Peyer's patch (tissue), 4 donors: ENCODE results near the gene LHCGR.

Experiments used
- CTCF ChIP-seq, 6 experiments: fragments of 450-650 bp in 4 of 6; fragments of 200-600 bp in 2 of 6; sonication (generic) in 1 of 6; IDR thresholded peaks; one replicate each; pipeline ENCODE4 v1.5.1; 2017 to 2019; ENCODE audit warnings: antibody characterized with exemption in 6 of 6, mild to moderate bottlenecking in 3 of 6, moderate library complexity in 1 of 6
- POLR2A ChIP-seq, 2 donors: fragments of 450-650 bp; IDR thresholded peaks; one replicate each; pipeline ENCODE4 v1.5.1; 2017; ENCODE audit warnings: antibody characterized with exemption in 2 of 2, mild to moderate bottlenecking in 2 of 2, moderate library complexity in 2 of 2

GRCh38 chr2:48725696-48726494, 29.6 kb downstream of the LHCGR start:
- no peak for TF ChIP-seq CTCF (IDR thresholded peaks at IDR 0.05)
- TF ChIP-seq POLR2A (IDR thresholded peaks at IDR 0.05) = no peak
